Kidney glomerular epithelial cell (primary cell): ENCODE results near the gene PC.

Experiments used
- DNase-seq: peaks from one replicate; lab custom pipeline; 2025; lab: John Stamatoyannopoulos, UW

Gene PC

DNA sequence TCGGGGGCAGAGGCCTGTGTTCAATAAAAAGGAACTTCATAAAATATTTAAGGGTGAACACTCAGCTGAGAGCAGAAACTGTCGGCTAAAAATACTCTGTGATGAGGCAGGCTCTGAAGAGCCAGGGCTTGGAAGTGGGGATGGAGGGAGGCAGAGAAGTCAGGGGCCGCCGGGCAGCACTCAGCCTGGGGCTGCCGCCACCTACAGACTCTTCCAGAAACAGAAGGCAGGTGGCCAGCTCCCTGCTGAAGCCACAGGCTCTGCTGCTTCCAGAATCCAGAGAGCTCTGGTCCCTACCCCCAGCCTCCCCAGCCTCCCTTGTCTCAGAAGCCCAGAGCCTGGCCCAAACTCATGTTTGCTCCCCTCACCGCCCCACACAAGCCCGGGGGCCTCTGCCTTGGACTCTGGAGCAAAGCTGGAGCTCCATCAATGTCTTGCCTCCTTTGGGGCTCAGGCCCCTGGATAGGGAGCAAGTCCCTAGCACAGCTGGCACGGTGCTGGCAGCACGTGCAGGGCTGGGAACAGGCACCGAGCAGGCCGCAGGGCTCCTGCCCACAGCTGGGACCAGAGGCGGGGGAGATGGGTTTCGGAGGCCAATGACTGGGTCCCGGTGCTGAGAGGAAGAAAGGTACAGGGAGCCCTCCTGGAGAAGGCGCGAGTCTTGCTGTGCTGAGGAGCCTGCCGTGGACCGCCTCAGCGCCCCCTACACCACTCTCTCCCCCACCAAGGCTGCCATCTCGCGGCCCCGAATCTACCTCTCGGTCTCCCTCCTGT is 93.1 kb downstream of the PC start:
- no peak for DNase-seq

GRCh38 chr11:66864172-66864901 is 93.8 kb downstream of the PC start:
- DNase-seq: no peak

GRCh38 chr11:66863428-66864125 is 94.6 kb downstream of the PC start:
- DNase-seq: no peak

DNA sequence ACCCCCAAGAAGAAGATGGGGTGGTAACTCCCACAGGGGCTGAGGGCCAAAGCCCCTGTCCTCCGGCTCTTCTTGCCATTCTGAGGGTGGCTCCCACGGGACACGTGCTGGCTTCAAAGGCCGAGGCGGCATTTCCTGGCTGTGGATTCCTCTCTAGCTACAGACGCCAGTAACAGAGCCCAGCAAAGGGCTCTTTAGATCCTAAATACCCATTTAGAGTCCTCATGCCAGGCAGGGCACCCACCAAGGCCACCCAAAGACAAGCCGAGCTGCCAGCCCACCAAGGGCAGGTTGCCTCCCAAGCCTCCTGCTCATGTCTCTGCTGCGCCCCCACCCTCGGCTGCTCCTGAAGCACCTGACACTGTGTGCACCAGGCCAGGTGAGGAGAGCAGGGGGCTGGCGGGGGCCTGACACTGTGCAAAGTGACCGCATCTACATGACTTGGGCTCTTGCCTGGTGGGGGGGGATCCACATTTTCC is 95.6 kb downstream of the PC start:
- no peak for DNase-seq

DNA sequence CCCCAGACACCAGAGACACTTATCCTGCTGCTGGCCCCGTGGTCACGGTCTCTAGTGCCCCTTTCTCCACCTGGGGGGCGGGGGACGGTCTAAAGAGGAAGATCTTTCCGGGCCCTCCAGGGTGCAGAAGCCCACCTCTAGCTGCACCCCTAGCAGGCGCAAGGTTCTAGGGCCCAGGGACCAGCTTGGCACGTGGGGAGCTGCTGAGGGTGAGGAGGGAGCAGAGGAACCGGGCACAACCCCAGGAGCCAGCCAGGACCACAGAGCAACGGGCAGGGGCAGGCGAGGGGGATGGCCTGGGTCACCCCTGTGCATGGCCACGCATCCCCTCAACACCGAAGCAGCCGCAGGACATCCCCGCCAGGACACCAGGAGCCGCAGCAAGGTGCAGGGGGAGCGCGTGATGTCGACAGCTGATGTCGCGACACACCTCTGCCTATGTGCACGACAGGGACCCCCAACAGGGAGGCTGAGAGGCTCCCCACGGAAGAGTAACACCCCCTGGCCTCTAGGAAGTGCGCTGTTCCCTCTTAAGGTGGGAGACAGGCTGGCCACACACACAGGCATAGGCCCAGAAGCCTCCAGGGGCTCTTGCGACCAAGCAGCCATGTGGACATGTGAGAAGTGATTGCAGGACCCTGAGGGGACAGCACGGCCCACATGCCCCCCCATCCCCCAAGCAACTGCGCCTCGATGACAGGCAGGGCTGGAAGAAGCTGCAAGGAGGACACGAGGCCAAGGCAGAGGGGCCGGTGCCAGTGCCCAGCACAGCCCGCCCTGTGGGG is 96.2 kb downstream of the PC start:
- DNase-seq: no peak

DNA sequence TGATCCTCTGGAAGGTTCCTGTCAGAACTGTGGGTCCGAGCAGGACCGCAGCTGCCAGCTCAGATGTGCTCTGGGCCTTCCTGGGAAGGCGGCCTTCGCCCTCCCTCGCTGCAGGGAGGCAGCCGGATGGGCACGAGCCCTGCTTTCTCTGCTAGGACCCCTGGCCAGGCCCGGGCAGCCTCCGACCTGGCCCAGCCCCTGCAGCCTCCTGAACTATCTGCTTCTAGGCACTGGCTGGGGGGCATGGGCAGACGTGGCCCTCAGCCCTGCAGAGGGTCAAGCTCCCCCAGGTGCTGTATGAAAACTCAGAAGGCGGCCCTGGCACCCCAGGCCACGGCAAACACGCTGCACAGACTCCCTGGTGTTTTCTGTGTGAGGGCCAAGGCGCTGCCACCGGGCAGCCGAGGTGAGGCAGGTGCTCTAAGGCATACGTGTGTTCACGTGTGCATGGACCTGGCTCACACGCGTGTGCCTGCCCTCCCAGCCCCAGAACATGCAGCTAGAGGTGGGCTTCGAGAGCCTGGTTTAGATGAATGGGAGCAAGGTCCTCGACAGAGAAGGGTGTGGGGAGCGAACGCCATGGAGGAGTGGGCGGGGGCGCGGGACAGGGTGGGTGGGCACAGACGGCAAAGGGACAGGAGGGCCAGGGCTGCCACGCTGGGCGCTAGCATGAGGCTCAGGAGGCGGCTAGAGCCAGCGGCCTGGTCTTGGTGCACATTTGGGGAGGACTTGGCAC is 97.0 kb downstream of the PC start:
- DNase-seq: no peak

GRCh38 chr11:66860449-66860831 is 97.7 kb downstream of the PC start:
- no peak for DNase-seq

- no peak for DNase-seq
Observed at GRCh38 chr11:66859686-66860448, 98.3 kb downstream of the PC start.

DNA sequence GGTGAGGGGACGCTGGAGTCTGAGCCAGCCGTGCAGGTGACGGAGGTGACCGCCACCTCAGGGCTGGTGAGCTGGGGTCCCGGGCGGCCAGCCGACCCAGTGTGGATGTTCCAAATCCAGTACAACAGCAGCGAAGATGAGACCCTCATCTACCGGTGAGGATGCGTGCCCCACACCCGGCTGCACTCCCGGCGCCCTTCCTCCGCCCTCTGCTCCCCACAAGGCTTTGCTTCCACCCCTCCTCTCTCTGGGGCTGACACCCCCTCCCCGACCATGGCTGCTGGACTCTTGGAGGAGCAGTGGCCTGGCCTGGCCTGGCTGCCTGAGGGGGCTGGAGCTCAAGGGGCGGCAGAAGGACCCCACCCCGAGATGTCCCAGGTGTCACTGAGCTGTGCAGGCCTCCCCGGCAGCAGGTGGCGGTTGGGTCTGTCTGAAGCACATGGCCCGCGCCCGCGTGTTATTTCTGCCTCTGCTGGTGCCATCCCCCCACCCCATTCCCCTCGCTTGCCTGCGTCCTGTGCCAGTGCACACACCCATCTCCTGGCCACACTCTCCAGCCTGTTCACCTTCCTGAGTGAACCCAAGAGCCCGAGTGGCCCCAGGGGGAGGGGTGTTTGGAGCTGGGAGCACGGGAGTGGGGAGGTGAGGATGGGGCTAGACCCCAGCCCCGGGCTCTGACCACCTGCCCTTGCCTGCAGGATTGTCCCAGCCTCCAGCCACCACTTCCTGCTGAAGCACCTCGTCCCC is 99.1 kb downstream of the PC start:
- DNase-seq: no peak

DNA sequence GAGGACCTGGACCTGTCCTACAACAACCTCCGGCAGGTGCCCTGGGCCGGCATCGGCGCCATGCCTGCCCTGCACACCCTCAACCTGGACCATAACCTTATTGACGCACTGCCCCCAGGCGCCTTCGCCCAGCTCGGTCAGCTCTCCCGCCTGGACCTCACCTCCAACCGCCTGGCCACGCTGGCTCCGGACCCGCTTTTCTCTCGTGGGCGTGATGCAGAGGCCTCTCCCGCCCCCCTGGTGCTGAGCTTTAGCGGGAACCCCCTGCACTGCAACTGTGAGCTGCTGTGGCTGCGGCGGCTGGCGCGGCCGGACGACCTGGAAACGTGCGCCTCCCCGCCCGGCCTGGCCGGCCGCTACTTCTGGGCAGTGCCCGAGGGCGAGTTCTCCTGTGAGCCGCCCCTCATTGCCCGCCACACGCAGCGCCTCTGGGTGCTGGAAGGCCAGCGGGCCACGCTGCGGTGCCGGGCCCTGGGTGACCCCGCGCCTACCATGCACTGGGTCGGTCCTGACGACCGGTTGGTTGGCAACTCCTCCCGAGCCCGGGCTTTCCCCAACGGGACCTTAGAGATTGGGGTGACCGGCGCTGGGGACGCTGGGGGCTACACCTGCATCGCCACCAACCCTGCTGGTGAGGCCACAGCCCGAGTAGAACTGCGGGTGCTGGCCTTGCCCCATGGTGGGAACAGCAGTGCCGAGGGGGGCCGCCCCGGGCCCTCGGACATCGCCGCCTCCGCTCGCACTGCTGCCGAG is 99.8 kb downstream of the PC start:
- no peak for DNase-seq

DNA sequence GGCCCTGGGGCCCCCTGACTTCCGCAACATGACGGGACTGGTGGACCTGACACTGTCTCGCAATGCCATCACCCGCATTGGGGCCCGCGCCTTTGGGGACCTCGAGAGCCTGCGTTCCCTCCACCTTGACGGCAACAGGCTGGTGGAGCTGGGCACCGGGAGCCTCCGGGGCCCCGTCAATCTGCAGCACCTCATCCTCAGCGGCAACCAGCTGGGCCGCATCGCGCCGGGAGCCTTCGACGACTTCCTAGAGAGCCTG is 100.3 kb downstream of the PC start:
- no peak for DNase-seq

- no peak for DNase-seq
Observed at GRCh38 chr11:66857234-66857926, 100.8 kb downstream of the PC start.

DNA sequence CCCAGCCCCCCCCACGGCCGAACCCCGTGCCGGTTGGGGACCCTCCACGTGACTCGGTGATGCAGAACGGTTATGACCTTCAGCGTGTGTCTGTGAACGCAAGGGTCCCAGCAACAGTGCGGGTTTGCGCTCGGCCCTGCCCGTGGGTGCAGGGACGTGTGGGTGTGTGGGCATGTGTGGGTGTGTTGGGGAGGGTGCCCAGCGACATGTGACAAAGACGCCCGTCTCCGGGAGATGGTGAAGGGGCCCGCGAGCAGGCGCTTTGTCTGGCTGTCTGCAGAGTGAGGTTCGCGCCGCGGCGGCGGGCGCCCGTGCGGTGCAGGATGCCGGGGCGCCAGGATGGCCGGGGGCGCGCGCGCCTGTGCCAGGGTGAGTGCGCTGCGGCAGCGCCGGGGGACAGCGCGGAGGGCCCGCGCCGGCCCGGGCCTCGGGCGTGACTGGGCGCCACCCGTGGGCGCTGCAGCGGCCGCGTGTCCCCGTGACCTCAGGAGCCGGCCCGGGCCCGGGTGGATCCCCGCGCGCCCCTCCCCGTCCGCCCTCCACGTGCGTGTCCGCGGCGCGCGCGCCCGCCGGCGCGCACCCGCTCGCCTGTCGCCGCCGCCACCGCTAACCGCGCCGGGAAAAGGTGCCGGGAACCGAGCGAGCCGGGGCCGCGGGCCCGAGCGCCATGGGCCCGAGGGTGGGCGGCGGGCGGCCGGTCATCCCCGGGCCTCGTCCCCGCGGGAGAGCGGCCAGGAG is 101.5 kb downstream of the PC start, which contains the start of gene LRFN4:
Gene LRFN4, plus strand, starts transcription at position 569 of the 738 bp plus-strand sequence. CDS start 681 bp downstream, outside the sequence.
- DNase-seq: peak; percentile 28

DNA sequence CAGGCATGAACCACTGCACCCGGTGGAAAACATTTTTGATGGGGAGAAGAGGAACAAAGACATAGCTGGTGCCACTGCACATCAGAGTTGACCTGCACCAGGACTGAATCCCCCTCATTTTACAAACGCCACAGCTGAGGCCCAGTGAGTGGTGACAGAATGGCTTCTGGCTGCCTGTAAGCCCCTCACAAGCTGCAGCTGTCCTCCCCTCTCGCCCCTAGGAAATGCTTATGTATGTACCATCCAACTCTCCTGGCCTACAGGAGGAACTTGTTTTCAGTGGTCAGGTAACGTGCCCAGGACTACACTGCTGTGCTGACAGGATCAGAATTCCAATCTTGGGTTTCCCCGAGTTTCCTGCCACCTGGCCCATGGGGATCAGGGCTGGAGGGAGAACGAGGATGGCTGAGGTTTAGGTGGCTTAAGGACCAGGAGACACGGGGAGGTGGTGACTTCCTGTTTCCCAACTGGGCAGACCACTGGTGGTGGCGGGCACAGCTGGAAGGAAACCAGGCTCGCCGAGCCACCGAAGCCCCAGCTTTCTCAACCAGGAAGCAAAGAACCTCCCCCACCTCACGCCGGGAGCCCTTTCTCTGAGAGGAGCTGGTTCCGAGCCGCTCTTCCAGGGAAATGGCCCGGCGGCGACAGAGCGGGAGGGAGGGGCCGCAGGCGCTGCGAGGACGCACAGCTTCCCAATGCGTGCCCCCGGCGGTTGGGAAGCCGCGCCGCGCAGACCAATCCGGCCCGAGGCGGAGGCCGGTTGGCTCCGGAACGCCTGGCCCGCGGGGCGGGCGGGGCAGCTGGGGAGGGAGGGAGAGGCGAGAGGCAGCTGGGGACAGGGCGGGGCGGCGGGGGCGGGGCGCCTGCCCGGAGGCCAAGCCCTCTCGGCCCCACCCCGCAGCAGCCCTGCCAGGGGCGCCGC is 102.3 kb downstream of the PC start:
- DNase-seq: peak; percentile 77

GRCh38 chr11:66854729-66855211 is 103.4 kb downstream of the PC start:
- no peak for DNase-seq

- no peak for DNase-seq
Observed at GRCh38 chr11:66854231-66854661, 103.9 kb downstream of the PC start.
